Stimulated activated CD4-positive, alpha-beta T cell treated with anti-CD3 and anti-CD28 coated beads, Interleukin-15, amount 100 ng/mL, for 48 hours (primary cell): Measurements from ENCODE around the gene RMI1.

Experiments used
- DNase-seq, 2 donors: peaks; one replicate each; pipeline ENCODE4 v3.0.0-alpha.2; 2020; ENCODE audit warnings: low read depth in 2 of 2

The RMI1 gene

GRCh38 chr9:83967073-83967472 is 13.5 kb upstream of the RMI1 start:
- DNase-seq = no peak

- no peak for DNase-seq
Observed at GRCh38 chr9:83969602-83970001, 11.0 kb upstream of the RMI1 start.

- DNase-seq = no peak
Observed at GRCh38 chr9:83971485-83971884, 9.1 kb upstream of the RMI1 start.

- DNase-seq = no peak
Observed at GRCh38 chr9:83972286-83972685, 8.3 kb upstream of the RMI1 start.

- DNase-seq = no peak
Observed at GRCh38 chr9:83975300-83975699, 5.3 kb upstream of the RMI1 start.

- DNase-seq = no peak
Observed at GRCh38 chr9:83976372-83976771, 4.2 kb upstream of the RMI1 start.

- no peak for DNase-seq
Observed at GRCh38 chr9:83977196-83977595, 3.4 kb upstream of the RMI1 start.

GRCh38 chr9:83978992-83979811 is 1.4 kb upstream of the RMI1 start:
- peak; percentile 81 to 87 for DNase-seq

GRCh38 chr9:83979812-83980394 is 702 bp upstream of the RMI1 start, which contains the start of gene HNRNPK:
Gene HNRNPK (minus strand): TSS chr9:83980215. CDS start chr9:83978252, 1,963 bp downstream.
- DNase-seq = peak; percentile 99

GRCh38 chr9:83981126-83981871 is 694 bp downstream of the RMI1 start:
- peak in 1 of 2 donors; percentile 18 for DNase-seq

GRCh38 chr9:83986195-83986594 is 5.6 kb downstream of the RMI1 start:
- DNase-seq = no peak

- no peak for DNase-seq
Observed at GRCh38 chr9:83986765-83987401, 6.3 kb downstream of the RMI1 start.

- DNase-seq = no peak
Observed at GRCh38 chr9:83987402-83987791, 6.8 kb downstream of the RMI1 start.

- DNase-seq = no peak
Observed at GRCh38 chr9:83988411-83988810, 7.8 kb downstream of the RMI1 start.

GRCh38 chr9:83991355-83991754 is 10.8 kb downstream of the RMI1 start:
- no peak for DNase-seq

- DNase-seq = no peak
Observed at GRCh38 chr9:83992407-83992806, 11.8 kb downstream of the RMI1 start.

GRCh38 chr9:83992901-83993300 is 12.3 kb downstream of the RMI1 start:
- DNase-seq = no peak

- no peak for DNase-seq
Observed at GRCh38 chr9:83996126-83996525, 15.5 kb downstream of the RMI1 start.

- no peak for DNase-seq
Observed at GRCh38 chr9:83999141-83999918, 18.7 kb downstream of the RMI1 start.

- DNase-seq = no peak
Observed at GRCh38 chr9:84000186-84000585, 19.6 kb downstream of the RMI1 start.

GRCh38 chr9:84001621-84002020 is 21.0 kb downstream of the RMI1 start:
- no peak for DNase-seq
